B cell (primary cell): ENCODE results near the gene ARHGAP31.

Source experiments
- EZH2 ChIP-seq: IDR thresholded peaks from 2 replicates; pipeline ENCODE4 v1.6.1; 2012; ENCODE audit warnings: borderline replicate concordance, low read depth, mild to moderate bottlenecking, moderate library complexity, low read length; ENCODE audit not compliant: insufficient read depth, poor library complexity, severe bottlenecking
- TF ChIP-seq, protein P1 (sequence below): fragments of 200-600 bp; IDR thresholded peaks from one replicate; pipeline ENCODE4 v1.8.0; 2022; ENCODE audit warnings: antibody characterized with exemption, mild to moderate bottlenecking

DNA sequence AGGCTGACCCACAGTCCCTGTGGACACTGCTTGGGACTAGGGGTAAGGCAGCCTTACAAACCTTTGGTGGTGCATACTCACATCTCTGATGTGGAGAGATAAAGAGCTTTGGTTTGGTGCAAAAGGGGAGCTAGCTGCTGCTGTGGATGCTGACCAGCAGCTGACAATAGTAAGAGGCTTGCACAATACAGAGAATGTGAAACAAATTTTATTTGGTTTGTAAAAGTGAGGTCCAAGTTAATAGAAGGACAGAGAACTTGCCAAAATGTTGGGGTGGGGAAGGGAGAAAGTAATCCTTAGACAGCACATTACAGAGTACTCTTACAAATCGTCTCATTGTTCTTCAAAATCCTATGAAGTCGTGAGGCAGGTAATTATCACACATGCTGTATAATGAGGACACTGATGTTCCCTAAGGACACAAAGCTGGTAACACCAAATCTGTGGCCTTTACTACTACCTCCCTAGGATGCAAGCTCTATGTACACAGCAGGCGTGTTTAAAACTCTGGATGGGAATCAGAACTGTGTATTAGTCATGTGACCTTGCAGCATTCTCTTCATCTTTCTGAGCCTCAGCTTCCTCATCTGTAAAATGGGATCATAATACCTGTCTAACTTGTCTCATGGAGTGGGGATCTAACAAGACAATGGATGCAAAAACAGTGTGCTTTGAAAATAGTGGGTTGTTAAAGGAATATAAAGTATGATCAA, 21.6 kb downstream of the ARHGAP31 start:
- TF ChIP-seq, protein P1, sequence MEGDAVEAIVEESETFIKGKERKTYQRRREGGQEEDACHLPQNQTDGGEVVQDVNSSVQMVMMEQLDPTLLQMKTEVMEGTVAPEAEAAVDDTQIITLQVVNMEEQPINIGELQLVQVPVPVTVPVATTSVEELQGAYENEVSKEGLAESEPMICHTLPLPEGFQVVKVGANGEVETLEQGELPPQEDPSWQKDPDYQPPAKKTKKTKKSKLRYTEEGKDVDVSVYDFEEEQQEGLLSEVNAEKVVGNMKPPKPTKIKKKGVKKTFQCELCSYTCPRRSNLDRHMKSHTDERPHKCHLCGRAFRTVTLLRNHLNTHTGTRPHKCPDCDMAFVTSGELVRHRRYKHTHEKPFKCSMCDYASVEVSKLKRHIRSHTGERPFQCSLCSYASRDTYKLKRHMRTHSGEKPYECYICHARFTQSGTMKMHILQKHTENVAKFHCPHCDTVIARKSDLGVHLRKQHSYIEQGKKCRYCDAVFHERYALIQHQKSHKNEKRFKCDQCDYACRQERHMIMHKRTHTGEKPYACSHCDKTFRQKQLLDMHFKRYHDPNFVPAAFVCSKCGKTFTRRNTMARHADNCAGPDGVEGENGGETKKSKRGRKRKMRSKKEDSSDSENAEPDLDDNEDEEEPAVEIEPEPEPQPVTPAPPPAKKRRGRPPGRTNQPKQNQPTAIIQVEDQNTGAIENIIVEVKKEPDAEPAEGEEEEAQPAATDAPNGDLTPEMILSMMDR = no peak
- TF ChIP-seq EZH2 = no peak
